Smooth muscle cell of bladder (primary cell): ENCODE results near the gene PMM1. TPM values are rescaled to one million over a fixed set of nuclear protein-coding genes. Genes with fewer than 3 reads are reported as not detected.

ENCODE experiments used
- total RNA-seq: library from RNA; depleted of rRNA; stranded (reverse); fragments of >200 nt; gene quantifications from 2 replicates; pipeline ENCODE4 v1.2.3, GENCODE V29; 2014

The PMM1 gene
- total RNA-seq, result 20.9 and 24.3 TPM in 2 replicates

GRCh38 chr22:41589391-41590241, at the start of gene PMM1:
TSS of gene PMM1 (minus strand) at chr22:41589840. CDS start at chr22:41589805, 35 bp downstream.

GRCh38 chr22:41621099-41621910, 31.7 kb upstream of the PMM1 start, which contains the start of gene XRCC6:
TSS of gene XRCC6 (plus strand) at chr22:41621295. CDS start at chr22:41622005, 710 bp downstream.

GRCh38 chr22:41620589-41621098, 31.0 kb upstream of the PMM1 start, which contains the start of gene DESI1:
TSS of gene DESI1 (minus strand) at chr22:41621043. CDS start at chr22:41620839, 204 bp downstream.

GRCh38 chr22:41543854-41544670, 45.6 kb downstream of the PMM1 start, which contains the start of gene POLR3H:
TSS of gene POLR3H (minus strand) at chr22:41544470. CDS start at chr22:41544101, 369 bp downstream.

Other genes starting within 250 kb of the PMM1 start
- gene TEF, start 207.9 kb downstream of the PMM1 start, total RNA-seq, result 7.7 and 9.9 TPM in 2 replicates
- gene TOB2, start 143.0 kb downstream of the PMM1 start, total RNA-seq, result 11.2 and 15.1 TPM in 2 replicates
- gene PHF5A, start 121.1 kb downstream of the PMM1 start, total RNA-seq, result 55.2 and 60.6 TPM in 2 replicates
- gene ACO2, start 120.7 kb downstream of the PMM1 start, total RNA-seq, result 64.0 and 64.9 TPM in 2 replicates
- 20.6 and 27.0 TPM in 2 replicates for gene POLR3H, start 45.4 kb downstream of the PMM1 start, total RNA-seq
- gene CSDC2, start 28.8 kb downstream of the PMM1 start, total RNA-seq, result 3.0 and 5.4 TPM in 2 replicates
- gene DESI1, start 31.2 kb upstream of the PMM1 start, total RNA-seq, result 9.0 and 9.1 TPM in 2 replicates
- 296 and 303 TPM in 2 replicates for gene XRCC6, start 31.5 kb upstream of the PMM1 start, total RNA-seq
- gene SNU13, start 99.0 kb upstream of the PMM1 start, total RNA-seq, result 75.3 and 75.5 TPM in 2 replicates
- gene MEI1, start 109.7 kb upstream of the PMM1 start, total RNA-seq, result 0.46 and 1.1 TPM in 2 replicates
- gene CCDC134, start 210.8 kb upstream of the PMM1 start, total RNA-seq, result 6.7 and 7.0 TPM in 2 replicates
- gene SREBF2, start 243.3 kb upstream of the PMM1 start, total RNA-seq, result 39.5 and 54.3 TPM in 2 replicates